ENCODE data around the gene FYB1.

DNA sequence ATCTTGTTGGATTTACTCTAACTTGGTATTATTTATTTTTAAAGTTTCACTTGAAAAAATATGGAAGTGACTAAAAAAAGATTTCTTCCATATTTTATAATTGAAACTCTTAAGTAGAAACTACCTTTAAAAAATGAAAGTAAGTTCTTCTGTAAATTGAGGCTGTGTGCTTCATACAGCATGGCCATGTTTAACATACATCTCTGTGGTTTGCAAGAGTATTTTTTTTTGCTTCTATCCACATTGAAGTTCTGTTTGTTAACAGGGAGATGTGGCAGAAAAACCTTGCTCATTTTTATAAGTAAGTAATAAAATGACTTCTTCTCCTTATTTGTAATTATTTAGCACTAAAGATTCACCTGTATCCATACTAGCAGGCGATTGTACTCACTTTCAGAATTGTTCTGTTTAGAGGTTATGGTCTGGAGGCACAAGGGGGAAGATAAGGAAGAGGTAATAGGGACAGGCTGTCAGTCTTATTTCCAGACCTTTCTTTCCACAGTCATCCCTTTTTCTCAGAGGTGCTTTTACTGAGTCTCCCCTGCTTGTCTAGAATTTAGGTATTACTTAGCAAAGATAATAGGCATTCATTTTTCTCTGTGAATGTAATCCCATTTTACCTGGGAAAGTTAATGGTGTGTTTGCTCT lies 16.0 kb downstream of the FYB1 start:
- TF ChIP-seq POLR2A (IDR thresholded peaks at IDR 0.05; ENCODE audit: extremely low read depth, insufficient read length), result no peak
- TF ChIP-seq, protein P1, sequence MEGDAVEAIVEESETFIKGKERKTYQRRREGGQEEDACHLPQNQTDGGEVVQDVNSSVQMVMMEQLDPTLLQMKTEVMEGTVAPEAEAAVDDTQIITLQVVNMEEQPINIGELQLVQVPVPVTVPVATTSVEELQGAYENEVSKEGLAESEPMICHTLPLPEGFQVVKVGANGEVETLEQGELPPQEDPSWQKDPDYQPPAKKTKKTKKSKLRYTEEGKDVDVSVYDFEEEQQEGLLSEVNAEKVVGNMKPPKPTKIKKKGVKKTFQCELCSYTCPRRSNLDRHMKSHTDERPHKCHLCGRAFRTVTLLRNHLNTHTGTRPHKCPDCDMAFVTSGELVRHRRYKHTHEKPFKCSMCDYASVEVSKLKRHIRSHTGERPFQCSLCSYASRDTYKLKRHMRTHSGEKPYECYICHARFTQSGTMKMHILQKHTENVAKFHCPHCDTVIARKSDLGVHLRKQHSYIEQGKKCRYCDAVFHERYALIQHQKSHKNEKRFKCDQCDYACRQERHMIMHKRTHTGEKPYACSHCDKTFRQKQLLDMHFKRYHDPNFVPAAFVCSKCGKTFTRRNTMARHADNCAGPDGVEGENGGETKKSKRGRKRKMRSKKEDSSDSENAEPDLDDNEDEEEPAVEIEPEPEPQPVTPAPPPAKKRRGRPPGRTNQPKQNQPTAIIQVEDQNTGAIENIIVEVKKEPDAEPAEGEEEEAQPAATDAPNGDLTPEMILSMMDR (IDR thresholded peaks at IDR 0.05; ENCODE audit: low read depth, low read length), result no peak
- TF ChIP-seq, protein P2, sequence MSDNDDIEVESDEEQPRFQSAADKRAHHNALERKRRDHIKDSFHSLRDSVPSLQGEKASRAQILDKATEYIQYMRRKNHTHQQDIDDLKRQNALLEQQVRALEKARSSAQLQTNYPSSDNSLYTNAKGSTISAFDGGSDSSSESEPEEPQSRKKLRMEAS (IDR thresholded peaks at IDR 0.05; ENCODE audit: low read depth, low read length), result no peak

All from NB4 (cell line).